Testis (tissue), 2 donors: ENCODE results near the gene SPATS2L.

Experiments
- POLR2A ChIP-seq: fragments of 450-650 bp; IDR thresholded peaks from one replicate; pipeline ENCODE4 v1.6.1; 2017; ENCODE audit warnings: antibody characterized with exemption, mild to moderate bottlenecking, moderate library complexity
- TF ChIP-seq, protein P1 (sequence below), 3 experiments: fragments of 450-650 bp in 2 of 3; fragments of 200-600 bp in 1 of 3; sonication (generic) in 1 of 3; IDR thresholded peaks; one replicate each; pipeline ENCODE4 v1.5.1; 2016 to 2019; ENCODE audit warnings: antibody characterized with exemption in 3 of 3, mild to moderate bottlenecking in 2 of 3, moderate library complexity in 1 of 3

DNA sequence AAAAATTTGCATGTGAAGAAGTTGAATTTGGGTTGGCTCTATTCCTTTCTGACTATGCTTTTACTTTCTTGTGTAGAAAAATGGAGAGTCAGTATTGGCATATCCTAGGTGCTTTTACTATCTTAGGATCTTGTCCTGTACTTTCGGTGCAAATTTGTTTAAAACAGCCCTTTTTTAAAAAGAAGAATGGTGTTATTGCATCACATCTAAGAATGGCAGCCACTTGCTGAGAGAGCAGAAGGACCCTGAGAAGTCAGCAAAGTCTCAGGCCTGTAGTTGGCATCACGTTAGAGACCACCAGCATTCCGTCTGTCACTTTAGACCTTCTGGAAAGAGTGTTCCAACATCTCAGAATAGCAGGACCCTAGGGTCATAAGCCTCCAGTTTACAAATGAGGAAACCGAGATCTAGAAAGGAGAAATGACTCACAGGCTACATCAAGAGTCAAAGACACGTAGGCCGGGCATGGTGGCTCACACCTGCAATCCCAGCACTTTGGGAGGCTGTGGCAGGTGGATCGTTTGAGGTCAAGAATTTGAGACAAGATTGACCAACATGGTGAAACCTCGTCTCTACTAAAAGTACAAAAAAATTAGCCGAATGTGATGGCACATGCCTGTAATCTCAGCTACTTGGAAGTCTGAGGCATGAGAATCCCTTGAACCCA lies 42.5 kb downstream of the SPATS2L start:
- TF ChIP-seq POLR2A = no peak
- TF ChIP-seq, protein P1, sequence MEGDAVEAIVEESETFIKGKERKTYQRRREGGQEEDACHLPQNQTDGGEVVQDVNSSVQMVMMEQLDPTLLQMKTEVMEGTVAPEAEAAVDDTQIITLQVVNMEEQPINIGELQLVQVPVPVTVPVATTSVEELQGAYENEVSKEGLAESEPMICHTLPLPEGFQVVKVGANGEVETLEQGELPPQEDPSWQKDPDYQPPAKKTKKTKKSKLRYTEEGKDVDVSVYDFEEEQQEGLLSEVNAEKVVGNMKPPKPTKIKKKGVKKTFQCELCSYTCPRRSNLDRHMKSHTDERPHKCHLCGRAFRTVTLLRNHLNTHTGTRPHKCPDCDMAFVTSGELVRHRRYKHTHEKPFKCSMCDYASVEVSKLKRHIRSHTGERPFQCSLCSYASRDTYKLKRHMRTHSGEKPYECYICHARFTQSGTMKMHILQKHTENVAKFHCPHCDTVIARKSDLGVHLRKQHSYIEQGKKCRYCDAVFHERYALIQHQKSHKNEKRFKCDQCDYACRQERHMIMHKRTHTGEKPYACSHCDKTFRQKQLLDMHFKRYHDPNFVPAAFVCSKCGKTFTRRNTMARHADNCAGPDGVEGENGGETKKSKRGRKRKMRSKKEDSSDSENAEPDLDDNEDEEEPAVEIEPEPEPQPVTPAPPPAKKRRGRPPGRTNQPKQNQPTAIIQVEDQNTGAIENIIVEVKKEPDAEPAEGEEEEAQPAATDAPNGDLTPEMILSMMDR (IDR thresholded peaks at IDR 0.05) = no peak
